PC-9 (cell line): ENCODE data around the gene RPS2.

ENCODE experiments used
- EZH2 ChIP-seq: fragments of 200-600 bp; sonication (generic); IDR thresholded peaks from 2 replicates; pipeline ENCODE4 v1.8.0; 2017; ENCODE audit warnings: antibody characterized with exemption, low read depth
- TF ChIP-seq, protein P1 (sequence below): fragments of 200-600 bp; sonication (generic); conservative IDR thresholded peaks from 2 replicates; pipeline ENCODE4 v1.6.1; 2017; ENCODE audit warnings: mixed run types, antibody characterized with exemption, mild to moderate bottlenecking, moderate library complexity

DNA sequence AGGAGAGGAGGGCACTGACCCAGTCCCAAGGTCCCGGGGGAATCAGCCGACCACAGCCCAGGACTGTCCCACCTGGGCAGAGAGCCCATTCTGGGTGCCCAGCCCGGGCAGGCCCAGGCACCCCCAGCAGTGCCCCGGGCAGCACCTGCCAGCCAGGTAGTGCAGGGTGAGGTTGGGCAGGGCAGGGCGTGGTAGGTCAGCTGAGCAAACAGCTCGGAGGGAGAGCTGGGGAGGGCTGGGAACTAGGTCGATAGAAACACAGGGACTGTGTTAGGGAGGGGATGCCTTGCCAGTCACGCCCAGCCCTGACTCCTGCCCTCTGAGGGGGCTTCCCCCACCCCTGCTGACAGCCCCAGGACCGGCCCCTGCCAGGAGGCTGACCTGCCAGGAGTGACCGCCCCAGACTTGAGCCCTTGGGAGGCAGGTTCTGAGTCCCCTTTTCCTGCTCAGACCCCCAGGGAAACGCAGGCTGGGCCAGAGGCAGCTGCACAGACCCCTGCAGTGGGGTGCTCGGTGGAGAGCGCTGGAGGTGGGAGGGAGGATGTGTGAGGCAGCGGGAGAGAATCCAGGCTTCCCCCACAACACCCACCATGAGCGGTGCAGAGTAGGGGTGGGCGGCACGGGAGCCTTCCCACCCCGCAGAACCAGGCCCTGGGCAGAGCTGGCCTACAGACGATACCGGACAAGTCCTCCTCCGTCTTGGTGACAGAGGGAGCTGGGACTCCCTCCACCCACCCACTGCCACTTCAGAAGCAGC lies 51.1 kb downstream of the RPS2 start:
- TF ChIP-seq, protein P1, sequence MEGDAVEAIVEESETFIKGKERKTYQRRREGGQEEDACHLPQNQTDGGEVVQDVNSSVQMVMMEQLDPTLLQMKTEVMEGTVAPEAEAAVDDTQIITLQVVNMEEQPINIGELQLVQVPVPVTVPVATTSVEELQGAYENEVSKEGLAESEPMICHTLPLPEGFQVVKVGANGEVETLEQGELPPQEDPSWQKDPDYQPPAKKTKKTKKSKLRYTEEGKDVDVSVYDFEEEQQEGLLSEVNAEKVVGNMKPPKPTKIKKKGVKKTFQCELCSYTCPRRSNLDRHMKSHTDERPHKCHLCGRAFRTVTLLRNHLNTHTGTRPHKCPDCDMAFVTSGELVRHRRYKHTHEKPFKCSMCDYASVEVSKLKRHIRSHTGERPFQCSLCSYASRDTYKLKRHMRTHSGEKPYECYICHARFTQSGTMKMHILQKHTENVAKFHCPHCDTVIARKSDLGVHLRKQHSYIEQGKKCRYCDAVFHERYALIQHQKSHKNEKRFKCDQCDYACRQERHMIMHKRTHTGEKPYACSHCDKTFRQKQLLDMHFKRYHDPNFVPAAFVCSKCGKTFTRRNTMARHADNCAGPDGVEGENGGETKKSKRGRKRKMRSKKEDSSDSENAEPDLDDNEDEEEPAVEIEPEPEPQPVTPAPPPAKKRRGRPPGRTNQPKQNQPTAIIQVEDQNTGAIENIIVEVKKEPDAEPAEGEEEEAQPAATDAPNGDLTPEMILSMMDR, result no peak
- TF ChIP-seq EZH2, result no peak
